ENCODE measurements around the gene CPED1. TPM values are rescaled to one million over a fixed set of nuclear protein-coding genes. Genes with fewer than 3 reads are reported as not detected.
A peak's percentile ranks its signal among the peaks of the same experiment; 100 is the strongest.

CPED1 gene
- total RNA-seq, 1 experiment from 2014 or later = 1.8 TPM

DNA sequence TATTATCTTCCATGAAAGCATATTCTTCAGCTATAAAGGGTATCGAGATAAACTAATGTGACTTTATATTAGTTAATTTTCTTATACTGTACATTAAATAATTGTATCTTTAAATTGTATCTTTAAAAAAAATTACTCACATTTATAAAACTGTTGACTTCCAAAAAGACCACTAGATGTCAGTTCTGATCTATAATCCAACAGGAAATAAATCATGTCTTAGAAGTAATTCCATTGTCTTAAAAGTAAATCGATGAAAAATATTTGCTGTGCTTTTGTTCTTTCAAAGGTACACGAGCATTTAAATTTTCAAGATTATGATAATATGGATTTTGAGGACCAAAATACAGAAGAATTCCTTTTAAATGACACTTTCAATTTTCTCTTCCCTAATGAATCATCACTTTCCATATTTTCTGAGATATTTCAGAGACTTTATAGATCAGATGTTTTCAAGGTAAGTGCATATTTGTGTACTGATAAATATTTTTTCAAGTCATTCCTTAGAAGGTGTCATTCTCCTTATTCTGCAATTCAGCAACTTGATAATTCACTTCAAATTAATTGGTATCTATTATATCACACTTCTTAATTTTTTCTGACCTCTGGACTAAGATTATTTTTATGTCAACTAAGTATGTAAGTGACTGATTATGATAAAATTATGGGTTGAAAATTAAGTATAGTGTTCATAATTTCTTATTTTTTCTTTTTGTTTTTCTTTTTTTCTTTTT lies 138.5 kb downstream of the CPED1 start:
- intact Hi-C loops (cut with micrococcal nuclease) = loop anchor here (1.0 to 5.0 kb wide), 3 partner anchors 210 to 867 kb away; no protein-coding TSS in a partner anchor
- Histone ChIP-seq H3K36me3 (ENCODE audit: low read depth, low read length) (no peaks in the 10 kb centered on the region), H2AFZ (ENCODE audit: low read length) (no peak overlapping the region), H3K4me2 (ENCODE audit: low read length) (0 out of 2 replicates have a peak overlapping the region, but pooled peaks have one; percentile 12), H3K9me3 (ENCODE audit: low read length) (no peaks in the 10 kb centered on the region), H3K4me3 (ENCODE audit: low read length) (no peak overlapping the region), H3K79me2 (ENCODE audit: low read length) (no peaks in the 10 kb centered on the region), H3F3A (ENCODE audit: low read length, unreplicated experiment) (no peaks in the 10 kb centered on the region), H3K27me3 (ENCODE audit: low read length) (no peaks in the 10 kb centered on the region), H3K9me2 (replicated peaks; ENCODE audit: low read length) (no peaks in the 10 kb centered on the region), H3K27ac (ENCODE audit: low read length) (no peak overlapping the region), H3K4me1 (ENCODE audit: insufficient read depth, low read length) (no peaks in the 10 kb centered on the region), H4K20me1 (ENCODE audit: low read length) (no peaks in the 10 kb centered on the region), H3K9ac (ENCODE audit: low read length) (no peak overlapping the region)
- BruUV-seq (replicated peaks) = no TSS peak
- POLR2A ChIA-PET (ENCODE audit: unreplicated experiment) = no interaction called here
- CTCF ChIA-PET = no interaction called here
- TF ChIP-seq EZH2 (IDR thresholded peaks at IDR 0.05; ENCODE audit: low read length, unreplicated experiment) (no peak), EZH2phosphoT487 (IDR thresholded peaks at IDR 0.05; ENCODE audit: borderline replicate concordance, low read length) (no peak)
- TF ChIP-seq, protein P1, sequence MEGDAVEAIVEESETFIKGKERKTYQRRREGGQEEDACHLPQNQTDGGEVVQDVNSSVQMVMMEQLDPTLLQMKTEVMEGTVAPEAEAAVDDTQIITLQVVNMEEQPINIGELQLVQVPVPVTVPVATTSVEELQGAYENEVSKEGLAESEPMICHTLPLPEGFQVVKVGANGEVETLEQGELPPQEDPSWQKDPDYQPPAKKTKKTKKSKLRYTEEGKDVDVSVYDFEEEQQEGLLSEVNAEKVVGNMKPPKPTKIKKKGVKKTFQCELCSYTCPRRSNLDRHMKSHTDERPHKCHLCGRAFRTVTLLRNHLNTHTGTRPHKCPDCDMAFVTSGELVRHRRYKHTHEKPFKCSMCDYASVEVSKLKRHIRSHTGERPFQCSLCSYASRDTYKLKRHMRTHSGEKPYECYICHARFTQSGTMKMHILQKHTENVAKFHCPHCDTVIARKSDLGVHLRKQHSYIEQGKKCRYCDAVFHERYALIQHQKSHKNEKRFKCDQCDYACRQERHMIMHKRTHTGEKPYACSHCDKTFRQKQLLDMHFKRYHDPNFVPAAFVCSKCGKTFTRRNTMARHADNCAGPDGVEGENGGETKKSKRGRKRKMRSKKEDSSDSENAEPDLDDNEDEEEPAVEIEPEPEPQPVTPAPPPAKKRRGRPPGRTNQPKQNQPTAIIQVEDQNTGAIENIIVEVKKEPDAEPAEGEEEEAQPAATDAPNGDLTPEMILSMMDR (conservative IDR thresholded peaks at IDR 0.05; ENCODE audit: low read depth, low read length) = peak; percentile 57
- DNase-seq (peak; percentile 32), ATAC-seq (no peak)

DNA sequence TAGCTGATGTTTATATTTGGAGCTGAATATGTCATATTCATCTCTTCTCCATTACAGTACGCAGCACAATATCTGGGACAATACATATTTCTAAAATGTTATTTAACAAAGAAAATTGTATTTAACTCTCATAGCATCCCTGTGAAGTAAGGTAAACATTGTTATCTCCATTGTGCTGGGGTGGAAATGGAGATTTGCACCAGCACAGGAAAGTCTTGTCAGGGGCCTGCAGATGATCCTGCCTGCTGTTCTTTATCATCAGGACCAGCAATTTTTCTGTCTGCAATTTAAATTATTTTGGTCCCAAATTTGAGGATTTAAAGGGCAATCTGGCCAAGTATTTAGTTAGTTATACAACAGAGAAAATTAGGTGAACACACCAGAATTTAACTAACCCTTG lies 144.4 kb downstream of the CPED1 start:
- Histone ChIP-seq H4K20me1 (ENCODE audit: low read length) (no peaks in the 10 kb centered on the region), H3K36me3 (ENCODE audit: low read depth, low read length) (no peaks in the 10 kb centered on the region), H3K4me1 (ENCODE audit: insufficient read depth, low read length) (no peaks in the 10 kb centered on the region), H3K9me2 (replicated peaks; ENCODE audit: low read length) (no peaks in the 10 kb centered on the region), H3K9me3 (ENCODE audit: low read length) (no peaks in the 10 kb centered on the region), H3F3A (ENCODE audit: low read length, unreplicated experiment) (no peaks in the 10 kb centered on the region), H3K27ac (ENCODE audit: low read length) (no peak overlapping the region), H2AFZ (ENCODE audit: low read length) (no peak overlapping the region), H3K9ac (ENCODE audit: low read length) (no peak overlapping the region), H3K27me3 (ENCODE audit: low read length) (no peaks in the 10 kb centered on the region), H3K79me2 (ENCODE audit: low read length) (no peaks in the 10 kb centered on the region), H3K4me2 (ENCODE audit: low read length) (no peak overlapping the region), H3K4me3 (ENCODE audit: low read length) (no peak overlapping the region)
- intact Hi-C loops (cut with micrococcal nuclease) = loop anchor here (5.0 kb wide), 1 partner anchor 424 kb away; no protein-coding TSS in a partner anchor
- TF ChIP-seq EZH2phosphoT487 (IDR thresholded peaks at IDR 0.05; ENCODE audit: borderline replicate concordance, low read length) (no peak), EZH2 (IDR thresholded peaks at IDR 0.05; ENCODE audit: low read length, unreplicated experiment) (no peak)
- TF ChIP-seq, protein P1 (conservative IDR thresholded peaks at IDR 0.05; ENCODE audit: low read depth, low read length) = no peak
- DNase-seq = no peak
- ATAC-seq = no peak
- no TSS peak for BruUV-seq (replicated peaks)
- POLR2A ChIA-PET (ENCODE audit: unreplicated experiment) = no interaction called here
- CTCF ChIA-PET = no interaction called here

DNA sequence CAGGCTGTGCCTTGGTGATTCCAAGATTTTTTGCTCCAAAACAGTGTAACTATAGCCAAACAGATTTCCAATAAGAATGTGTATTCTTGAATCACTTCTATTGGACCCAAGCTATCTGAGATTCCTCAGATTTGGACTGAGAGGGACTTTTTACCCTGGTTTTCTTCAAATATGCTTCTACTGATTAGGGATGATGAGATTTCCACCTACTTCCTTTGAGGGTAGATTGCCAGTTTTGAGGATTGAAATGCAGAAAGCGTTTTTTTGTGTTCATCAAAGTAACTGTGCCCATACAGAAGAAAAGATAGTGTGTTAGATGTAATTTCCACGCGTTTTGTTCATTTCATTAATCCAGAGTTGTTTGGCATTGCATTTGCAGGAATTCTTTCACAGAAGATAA lies 144.9 kb downstream of the CPED1 start:
- ATAC-seq (no peak), DNase-seq (no peak)
- POLR2A ChIA-PET (ENCODE audit: unreplicated experiment) = interaction anchor here (0.6 kb wide), 1 partner anchor 381 kb away, joined by 4 read pairs; no protein-coding TSS in a partner anchor
- H3K4me1 ChIP-seq (ENCODE audit: insufficient read depth, low read length) = no peaks in the 10 kb centered on the region
- H3K36me3 ChIP-seq (ENCODE audit: low read depth, low read length) = no peaks in the 10 kb centered on the region
- H3K27ac ChIP-seq (ENCODE audit: low read length) = no peak overlapping the region
- CTCF ChIA-PET = no interaction called here
- H4K20me1 ChIP-seq (ENCODE audit: low read length) = no peaks in the 10 kb centered on the region
- H3K9me2 ChIP-seq (replicated peaks; ENCODE audit: low read length) = no peaks in the 10 kb centered on the region
- H3F3A ChIP-seq (ENCODE audit: low read length, unreplicated experiment) = no peaks in the 10 kb centered on the region
- BruUV-seq (replicated peaks) = no TSS peak
- intact Hi-C loops (cut with micrococcal nuclease) = loop anchor here (5.0 kb wide), 1 partner anchor 424 kb away; no protein-coding TSS in a partner anchor
- no peaks in the 10 kb centered on the region for H3K9me3 ChIP-seq (ENCODE audit: low read length)
- no peaks in the 10 kb centered on the region for H3K79me2 ChIP-seq (ENCODE audit: low read length)
- H3K4me3 ChIP-seq (ENCODE audit: low read length) = no peak overlapping the region
- H2AFZ ChIP-seq (ENCODE audit: low read length) = no peak overlapping the region
- H3K9ac ChIP-seq (ENCODE audit: low read length) = no peak overlapping the region
- TF ChIP-seq, protein P1 (conservative IDR thresholded peaks at IDR 0.05; ENCODE audit: low read depth, low read length) = no peak
- TF ChIP-seq EZH2 (IDR thresholded peaks at IDR 0.05; ENCODE audit: low read length, unreplicated experiment) = no peak
- no peak for TF ChIP-seq EZH2phosphoT487 (IDR thresholded peaks at IDR 0.05; ENCODE audit: borderline replicate concordance, low read length)
- no peak overlapping the region for H3K4me2 ChIP-seq (ENCODE audit: low read length)
- H3K27me3 ChIP-seq (ENCODE audit: low read length) = no peaks in the 10 kb centered on the region

All from PC-3 (cell line).